NCI-H1930 (cell line): ENCODE measurements around the gene TMEM207.
"Not testable (repeated sequence)": the region's sequence is repeated elsewhere in the genome, so short reads cannot be mapped to it uniquely, and the experiment has no call there.

Experiments used
- DNase-seq, 2 experiments: peaks; one replicate each; lab custom pipeline; 2025; lab: John Stamatoyannopoulos, UW

TMEM207 gene

DNA sequence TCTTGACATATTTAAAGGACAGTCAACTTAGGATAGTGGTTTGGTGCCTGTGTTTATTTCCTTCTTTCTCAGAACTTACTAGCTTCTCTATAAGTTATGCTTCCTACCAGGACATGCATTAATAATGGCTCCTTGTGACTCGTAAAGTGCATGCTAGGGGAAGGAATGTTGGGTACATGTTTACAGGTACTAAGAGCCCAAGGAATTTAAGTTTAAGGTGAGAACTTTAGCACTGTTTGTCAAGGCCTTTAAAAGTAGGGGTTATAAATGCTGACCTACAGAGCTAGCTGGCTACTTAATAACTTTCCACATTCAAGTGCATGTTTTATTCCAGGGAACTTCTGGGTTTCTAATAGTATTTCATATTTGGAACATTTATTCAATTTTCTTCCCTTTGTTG lies at the start of gene TMEM207:
TSS of gene TMEM207 (minus strand) at position 101 of the 400 bp plus-strand sequence. CDS start at position 9, 92 bp downstream.
- no peak for DNase-seq

DNA sequence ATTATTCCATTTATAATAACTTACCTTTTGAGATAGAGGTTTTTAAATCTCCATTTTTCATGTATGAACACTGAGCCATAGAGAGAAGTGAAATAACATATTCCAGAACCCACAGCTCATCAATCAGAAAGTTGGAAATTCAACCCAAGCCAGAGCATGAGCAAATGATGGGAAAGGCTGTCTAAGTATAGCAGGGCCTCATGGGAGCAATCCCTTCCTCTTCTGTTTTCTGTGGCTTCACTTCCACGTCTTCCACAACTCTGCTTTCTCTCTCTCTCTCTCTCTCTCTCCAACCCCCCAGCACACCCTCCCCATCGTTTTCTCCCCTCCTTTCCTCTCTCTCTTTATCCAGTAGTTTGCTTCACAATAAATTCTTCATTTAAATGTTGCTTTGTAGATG lies 49.4 kb upstream of the TMEM207 start:
- DNase-seq, result no peak

DNA sequence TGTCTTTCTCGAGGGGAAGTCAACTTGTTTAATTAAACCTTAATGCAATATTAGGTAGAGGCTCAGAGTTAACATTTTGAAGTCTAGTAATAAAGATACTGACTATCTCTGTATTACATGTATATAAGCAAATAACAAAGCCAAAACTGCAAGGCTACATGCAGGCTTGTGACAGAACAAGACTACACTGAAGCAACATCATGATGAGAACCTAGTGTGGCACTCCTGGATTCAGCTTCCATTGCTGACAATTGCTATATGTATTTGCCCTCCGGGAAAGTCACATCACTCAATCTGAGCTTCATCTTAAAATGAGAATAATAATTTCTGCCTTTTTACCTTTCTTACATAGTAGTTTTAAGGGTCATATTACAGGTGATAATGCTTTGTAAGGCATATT lies 48.6 kb upstream of the TMEM207 start:
- no peak for DNase-seq

DNA sequence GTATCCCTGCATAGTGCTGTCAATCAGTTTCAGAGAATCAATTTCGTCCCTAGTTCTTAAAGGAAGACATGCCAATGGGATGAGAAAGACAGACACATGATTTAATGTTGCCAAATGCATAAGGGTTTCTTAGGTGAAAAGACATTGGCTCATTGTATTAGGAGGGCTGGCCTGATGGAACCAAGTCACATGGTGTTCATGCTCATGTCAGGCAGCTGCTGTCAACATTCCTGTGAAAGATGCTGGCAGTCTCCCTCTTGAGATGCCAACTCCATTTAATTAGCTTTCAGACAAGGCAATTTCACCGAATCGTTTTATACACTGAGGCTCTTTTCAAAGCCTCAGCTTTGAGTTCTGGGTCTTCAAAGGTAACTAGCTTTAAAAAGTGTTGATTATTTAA lies 48.1 kb upstream of the TMEM207 start:
- no peak for DNase-seq

DNA sequence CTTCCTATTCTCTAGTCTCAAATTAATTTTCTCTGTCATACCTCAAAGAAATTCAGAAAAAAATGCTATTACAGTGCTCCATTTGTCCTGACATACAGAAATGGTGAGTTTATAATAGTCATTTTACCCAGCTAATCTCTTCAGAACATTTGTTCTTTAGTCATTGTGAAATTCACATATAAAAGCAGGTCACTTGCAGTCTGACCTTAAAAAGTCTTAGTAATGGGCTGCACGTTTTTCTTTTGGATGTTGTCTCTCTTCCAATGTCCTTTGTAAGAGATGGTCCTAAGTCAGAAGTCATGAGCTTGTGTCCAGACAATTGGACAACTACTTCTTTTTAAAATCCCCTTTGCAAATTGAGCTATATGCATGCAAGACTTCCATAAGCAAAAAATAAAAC lies 47.2 kb upstream of the TMEM207 start:
- DNase-seq, result no peak

DNA sequence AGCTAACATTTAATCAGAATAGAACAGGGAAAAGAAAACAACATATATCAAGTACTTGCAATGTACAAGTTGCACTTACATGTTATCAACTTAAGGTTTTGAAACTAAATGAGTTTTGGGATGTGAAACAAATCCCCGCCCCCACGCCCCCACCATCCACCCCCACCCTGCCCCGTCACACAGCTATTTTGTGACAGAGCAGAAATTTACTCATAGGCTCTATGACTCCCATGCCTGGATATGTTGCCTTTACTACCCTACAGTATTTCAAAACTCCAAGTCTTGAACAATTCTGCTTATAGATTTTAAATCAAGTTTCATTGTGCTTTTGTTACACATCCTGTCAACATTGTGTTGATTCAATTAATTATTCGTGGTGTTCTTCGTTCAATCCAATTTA lies 46.1 kb upstream of the TMEM207 start:
- DNase-seq, result no peak

DNA sequence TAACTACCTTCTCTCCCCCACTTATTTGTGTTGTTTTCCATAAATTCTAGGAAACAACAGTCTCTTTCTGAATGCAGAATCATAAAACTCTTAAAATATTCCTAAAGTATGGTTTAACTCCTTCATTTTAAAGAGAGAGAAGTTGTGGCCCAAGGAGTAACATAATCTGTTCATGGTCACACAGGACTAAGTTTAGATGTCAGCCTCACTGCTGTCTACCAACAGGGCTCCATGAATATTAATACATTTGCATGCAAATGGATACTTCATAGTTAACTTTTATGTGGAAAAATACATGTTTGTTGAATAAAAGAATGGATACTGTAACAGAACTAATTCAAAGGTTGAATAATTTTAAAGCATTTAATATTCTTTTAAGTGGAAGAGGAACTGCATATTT lies 45.7 kb upstream of the TMEM207 start:
- DNase-seq, result no peak

DNA sequence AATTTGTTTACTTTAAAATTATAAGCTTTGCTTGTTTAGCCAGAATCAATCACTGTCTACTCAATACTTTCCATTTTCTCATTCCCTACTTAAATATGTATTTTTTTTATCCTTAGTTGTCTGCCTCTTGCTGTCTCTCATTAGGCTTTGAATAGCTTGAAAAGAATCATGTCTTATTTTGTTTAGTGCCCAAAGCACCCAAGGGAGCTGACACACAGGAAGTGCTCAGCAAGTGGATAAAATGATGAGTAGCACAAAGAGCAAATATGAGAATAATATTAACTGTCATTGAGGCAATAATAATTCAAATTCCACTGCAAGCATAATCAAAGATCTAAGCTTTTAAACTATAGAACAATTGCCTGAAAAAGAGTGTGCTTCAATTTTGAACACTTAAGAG lies 45.2 kb upstream of the TMEM207 start:
- no peak for DNase-seq

DNA sequence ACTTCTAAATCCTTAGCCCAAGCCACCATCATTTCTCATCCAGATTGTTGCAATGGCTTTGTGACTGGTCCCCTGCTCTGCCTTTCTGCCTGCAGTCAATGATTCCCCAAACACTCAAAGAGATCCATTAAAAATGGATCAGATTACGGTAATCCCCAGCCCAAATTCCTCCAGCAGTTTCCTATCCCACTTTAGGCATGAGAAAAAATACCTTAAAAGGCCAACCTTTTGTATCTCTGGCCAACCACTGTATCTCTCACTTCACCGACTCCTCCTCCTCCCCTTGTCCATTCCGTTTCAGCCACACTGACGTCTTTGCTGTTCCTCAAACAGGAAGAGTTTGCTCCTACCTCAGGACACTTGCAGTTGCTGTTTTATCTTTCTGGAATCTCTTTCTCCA lies 43.3 kb upstream of the TMEM207 start:
- DNase-seq, result no peak

DNA sequence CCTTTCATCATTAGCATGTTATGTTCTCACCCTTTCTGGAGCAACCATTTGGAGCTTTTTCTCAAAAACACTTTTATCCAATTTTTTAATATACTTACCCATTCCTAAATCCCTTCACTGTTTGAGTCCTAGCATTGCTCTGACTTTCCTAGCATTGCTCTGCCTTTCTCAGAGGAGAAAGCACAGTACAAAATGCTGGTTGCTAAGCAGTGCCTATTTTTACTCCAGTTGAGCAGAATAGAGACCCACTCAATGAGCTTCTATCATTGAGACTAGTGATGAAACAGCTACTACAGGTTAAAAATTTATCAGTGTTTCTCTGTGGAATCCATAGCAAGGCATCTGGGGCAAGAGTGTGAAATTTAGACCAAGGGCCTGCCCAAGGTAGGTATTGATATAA lies 42.4 kb upstream of the TMEM207 start:
- no peak for DNase-seq

DNA sequence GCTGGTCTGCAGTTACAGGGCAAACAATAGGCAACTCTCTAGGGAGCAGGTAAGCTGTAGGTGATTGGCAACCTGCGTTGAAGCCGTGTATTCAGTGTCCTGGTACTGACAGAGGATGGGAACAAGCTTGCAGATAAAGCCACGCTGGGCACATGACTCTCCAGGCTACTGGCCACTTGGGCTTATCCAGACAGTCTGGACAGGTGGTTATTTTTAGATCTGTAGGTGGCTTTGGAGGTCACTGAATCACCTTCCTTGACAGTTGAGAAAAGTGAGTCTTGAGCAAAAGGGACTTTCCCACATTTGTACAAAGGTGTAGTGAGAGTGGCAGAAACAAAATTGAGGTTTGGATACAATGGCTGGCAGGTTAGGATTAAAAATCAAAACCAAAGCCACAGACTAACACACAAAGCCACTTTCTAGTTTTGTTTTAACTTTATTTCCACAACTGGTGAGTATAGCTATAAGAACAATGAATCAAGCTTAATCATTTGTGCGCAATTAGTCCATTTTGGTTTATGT lies 41.9 kb upstream of the TMEM207 start:
- DNase-seq, result no peak

DNA sequence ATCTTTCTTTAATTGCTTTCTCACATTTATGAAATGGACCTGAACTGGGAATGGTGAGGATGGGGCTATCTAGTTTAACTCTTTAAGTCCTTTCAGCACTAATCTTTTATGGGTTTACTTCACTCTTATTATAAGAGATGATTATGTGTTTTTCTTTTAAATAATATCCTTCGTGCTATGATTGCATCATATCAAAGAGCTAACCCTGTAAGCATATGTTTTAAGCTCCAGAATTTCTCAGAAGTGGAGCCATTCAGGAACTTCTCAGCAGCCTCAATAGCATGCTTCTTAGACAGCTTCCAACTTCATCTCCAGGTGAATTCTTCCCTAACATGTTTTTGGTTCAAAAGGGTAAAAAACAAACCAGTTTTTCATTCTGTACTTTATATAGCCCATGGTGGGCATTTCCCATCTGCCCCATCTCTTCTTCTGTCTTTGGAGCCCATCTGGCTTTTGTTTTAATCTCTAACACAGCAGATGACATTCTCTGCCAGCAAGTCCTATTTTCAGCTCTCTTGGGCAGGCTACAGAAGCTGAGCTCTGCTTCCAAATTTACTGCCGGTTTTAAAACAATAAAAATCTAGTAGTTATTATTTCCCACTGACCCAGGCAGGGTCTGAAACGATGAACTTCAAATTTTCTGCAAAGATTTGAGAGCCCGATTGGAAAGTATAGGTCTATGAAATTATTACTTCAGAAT lies 37.4 kb upstream of the TMEM207 start:
- DNase-seq, result no peak

DNA sequence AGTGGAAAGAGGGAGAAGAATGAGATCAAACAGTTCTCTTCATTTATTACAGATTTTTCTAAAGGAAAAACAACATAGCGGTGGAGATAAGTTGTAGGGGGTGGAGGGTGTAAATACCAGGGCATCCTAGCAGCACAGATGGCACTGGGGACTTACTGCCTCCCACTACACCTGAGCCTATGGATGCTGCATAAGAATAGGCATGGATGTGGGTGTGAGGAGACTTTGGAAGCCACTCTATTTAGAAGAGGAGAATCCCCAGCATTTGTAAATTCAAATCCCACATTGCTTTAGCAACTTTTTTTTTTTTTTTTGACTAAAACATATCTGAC lies 36.8 kb upstream of the TMEM207 start:
- no peak for DNase-seq

DNA sequence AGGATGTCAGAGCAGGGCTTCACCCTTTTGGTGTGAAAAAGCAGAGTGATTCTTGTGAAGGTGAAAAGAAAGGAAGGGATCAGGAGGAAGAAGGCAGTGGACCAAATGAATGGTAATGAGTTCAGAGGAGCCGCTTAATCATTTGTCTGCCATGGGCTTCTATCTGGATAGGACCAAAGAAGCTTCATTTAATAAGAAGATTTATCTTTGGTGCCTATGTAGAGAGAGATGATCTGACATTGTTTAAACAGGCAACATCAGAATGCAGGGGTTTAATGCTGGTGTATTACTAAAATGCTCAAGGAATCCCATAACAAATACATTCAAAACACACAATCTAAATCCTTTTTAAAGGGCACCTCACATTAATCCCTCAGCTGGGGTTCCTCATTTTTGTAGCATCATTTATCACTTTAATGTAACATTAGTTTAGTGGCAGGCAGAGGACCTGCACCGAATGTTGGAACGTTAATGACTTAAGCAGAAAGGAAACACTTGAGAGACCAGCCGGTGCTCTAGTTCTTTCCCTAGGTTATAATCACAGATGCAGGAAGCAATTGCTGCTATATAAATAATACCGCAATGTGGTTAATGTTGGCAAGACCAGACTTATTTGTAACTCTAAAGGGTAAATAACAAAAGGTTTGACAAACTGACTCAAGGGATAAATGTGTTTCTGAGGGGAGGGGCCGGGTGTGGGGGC lies 36.3 kb upstream of the TMEM207 start:
- no peak for DNase-seq

DNA sequence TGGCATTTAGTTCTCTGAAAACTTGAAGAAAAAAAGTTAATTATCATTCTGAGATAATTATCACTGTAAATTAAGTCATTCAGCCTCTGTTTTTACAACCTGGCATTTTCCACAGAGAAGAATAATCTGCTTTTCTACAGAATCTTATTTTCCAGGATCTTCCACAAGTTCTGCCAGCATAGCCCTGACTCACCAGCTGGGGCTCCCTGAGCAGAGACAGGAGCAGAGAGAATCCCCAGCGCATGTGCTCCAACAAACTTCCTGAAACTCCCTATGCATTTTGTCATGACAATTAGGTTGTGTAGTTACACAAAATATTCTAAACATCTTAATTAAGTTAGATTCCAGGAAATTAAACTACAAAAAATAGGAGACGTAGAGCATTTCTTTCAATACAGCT lies 32.1 kb upstream of the TMEM207 start:
- DNase-seq, result no peak

DNA sequence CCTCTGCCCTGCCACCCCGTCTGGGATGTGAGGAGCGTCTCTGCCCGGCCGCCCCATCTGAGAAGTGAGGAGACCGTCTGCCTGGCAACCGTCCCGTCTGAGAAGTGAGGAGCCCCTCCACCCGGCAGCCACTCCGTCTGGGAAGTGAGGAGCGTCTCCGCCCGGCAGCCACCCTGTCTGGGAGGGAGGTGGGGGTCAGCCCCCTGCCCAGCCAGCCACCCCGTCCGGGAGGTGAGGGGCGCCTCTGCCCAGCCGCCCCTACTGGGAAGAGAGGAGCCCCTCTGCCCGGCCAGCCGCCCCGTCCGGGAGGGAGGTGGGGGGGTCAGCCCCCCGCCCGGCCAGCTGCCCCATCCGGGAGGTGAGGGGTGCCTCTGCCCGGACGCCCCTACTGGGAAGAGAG lies 23.6 kb upstream of the TMEM207 start:
- not testable (repeated sequence) for DNase-seq

DNA sequence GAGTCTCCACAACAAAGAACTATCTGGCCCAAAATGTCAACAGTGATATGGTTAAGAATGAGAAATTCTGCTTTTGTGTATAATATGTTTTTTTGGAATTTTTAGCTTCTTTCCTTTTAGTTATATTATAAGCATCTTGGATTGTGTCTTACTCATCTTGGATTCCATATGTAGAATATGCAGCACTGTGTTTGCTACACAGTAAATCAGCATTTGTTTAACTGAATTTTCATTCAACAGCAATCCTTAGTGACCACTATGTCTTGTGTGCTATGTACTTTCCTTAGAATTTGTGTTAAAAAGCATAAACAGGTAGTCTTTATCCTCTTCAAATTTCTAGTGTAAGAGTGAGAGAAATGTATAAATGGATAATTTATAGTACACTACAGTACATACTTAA lies 18.2 kb upstream of the TMEM207 start:
- DNase-seq, result no peak

DNA sequence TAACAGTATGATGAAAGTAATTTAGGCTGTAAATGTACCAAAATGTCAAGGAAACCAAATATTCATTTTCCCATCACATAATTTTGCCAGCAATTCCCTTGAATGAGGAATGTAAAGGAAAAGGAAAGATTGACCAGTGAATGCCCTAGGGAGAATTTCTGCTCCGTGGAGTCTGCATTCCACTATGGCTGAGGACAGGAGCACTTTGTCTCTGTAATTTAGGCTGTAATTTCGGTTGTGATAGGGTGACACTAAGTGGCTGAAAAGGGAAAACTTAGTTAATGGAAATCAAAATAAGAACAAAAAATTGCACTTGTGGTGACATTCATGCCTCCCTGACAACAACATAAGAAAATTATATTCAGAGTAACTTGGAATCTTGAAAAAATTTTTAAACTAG lies 8.3 kb upstream of the TMEM207 start:
- no peak for DNase-seq

DNA sequence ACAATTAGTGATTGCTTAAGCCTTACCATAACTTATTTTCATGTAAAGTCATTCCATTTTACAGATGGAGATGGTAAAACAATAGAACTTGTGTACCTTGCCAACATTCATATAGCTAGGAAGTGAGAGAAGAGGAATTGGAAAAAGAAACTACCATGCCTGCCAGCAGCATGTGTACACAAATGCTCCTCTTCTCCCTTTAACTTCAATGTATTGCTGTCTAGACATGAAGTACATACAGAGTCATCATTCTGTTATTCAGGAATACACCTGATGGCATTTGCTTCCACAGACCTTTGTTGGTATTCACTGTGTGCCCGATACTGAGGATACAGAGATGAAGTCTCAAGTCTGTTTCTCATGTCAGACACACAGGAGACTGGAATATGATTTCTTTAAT lies 7.1 kb upstream of the TMEM207 start:
- no peak for DNase-seq

DNA sequence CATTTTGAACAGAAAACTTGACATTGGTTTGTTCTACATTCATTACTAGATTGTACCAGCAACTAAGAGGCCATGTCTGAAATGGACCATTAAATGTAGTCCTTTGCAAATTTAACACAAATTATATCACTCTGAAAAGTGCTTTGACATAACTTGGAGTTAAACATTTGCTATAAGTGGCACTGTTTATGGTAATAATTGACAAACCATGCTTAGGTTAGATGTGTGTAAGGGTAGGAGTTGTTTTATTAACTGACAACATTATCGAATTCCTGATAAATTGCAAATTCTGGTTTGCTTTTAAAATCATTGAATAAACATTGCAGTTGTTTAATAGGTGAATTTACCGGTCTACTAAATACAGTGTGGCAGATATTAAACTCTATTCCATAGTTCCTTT lies 6.1 kb upstream of the TMEM207 start:
- DNase-seq, result no peak

DNA sequence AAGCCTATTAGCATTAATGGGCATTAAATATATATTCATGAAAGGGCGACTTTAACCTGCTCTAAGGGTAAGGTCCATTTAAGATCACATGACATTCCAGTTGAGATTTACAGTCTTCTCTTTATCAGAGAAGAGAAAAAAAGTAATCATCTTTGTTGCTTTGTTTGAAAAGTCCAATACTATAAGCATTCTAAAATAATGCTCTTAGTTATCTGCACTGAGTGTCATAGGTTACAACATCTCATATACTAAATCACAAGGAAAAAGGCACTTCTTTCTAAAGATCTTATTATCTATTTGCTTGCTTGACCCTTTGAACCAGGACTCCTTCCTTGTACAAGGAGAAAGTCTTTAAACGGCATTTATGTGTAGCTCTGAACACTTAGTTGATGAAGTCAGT lies 1.4 kb downstream of the TMEM207 start:
- DNase-seq, result no peak

DNA sequence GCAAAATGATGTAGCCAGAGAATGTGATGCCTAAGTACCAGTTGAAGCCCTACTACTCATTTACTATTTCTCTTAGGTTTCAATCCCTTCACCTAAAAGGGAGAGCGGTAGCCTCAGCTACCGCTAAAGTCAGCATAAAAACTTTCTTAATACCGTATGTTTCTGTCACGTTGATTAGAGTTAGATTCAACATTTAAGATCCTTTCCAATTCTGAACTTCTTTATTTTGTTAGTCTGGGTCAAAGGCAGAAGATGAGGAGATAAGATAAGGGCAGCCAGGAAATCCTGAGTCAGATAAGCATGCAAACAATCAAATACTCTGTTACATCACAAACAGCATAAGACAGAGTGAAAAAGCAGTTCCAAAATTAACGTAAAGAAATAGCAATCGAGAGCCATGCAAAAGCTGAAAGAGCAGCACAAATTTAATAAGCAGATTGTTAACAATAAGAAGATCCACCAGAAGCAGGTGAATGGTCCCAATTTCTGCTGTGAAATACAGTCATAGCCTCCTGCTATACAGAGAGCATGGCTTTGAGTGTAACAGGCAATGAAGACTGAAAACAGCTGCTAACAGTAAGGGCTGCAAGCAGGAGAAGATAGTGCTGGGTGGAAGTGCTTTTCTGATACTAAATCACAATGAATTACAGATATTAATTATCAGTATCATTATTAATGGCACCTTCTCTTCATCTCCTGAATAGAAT lies 3.0 kb downstream of the TMEM207 start:
- DNase-seq, result no peak

DNA sequence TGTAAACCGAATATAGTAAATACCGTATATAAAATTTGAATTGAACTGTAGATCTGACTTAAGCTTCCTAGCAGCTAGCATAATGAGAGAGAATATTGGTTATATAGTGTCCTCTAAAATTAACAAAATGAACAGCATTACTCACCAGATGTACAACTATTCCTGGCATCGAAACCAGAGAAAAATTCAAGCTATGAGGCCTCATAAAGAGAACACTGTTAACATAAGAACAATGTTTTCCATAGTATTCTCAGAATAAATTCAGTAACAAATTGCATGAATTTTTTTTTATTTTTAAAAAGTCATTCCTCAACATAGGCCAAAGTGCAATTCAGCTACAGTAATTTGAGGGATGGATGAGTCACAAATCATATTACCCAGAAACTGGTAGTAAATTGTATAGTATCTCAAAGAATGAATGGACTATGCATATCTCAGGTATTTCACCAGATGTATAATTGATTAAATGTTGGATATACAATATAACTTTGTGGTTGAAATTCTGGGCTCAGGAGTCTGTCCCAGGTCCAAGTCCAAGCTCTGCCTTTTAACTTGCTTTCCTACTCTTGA lies 5.0 kb downstream of the TMEM207 start:
- no peak for DNase-seq
